HG02798 (cell line): ENCODE data around the gene ABCA13.
"Not testable (repeated sequence)": the region's sequence is repeated elsewhere in the genome, so short reads cannot be mapped to it uniquely, and the experiment has no call there.

Experiments used
- ATAC-seq: cut with Tn5 transposase; IDR thresholded peaks from one replicate; pipeline ENCODE4 v1.9.1; 2021; ENCODE audit warnings: mild to moderate bottlenecking; ENCODE audit not compliant: unreplicated experiment, poor library complexity

The ABCA13 gene, protein sequence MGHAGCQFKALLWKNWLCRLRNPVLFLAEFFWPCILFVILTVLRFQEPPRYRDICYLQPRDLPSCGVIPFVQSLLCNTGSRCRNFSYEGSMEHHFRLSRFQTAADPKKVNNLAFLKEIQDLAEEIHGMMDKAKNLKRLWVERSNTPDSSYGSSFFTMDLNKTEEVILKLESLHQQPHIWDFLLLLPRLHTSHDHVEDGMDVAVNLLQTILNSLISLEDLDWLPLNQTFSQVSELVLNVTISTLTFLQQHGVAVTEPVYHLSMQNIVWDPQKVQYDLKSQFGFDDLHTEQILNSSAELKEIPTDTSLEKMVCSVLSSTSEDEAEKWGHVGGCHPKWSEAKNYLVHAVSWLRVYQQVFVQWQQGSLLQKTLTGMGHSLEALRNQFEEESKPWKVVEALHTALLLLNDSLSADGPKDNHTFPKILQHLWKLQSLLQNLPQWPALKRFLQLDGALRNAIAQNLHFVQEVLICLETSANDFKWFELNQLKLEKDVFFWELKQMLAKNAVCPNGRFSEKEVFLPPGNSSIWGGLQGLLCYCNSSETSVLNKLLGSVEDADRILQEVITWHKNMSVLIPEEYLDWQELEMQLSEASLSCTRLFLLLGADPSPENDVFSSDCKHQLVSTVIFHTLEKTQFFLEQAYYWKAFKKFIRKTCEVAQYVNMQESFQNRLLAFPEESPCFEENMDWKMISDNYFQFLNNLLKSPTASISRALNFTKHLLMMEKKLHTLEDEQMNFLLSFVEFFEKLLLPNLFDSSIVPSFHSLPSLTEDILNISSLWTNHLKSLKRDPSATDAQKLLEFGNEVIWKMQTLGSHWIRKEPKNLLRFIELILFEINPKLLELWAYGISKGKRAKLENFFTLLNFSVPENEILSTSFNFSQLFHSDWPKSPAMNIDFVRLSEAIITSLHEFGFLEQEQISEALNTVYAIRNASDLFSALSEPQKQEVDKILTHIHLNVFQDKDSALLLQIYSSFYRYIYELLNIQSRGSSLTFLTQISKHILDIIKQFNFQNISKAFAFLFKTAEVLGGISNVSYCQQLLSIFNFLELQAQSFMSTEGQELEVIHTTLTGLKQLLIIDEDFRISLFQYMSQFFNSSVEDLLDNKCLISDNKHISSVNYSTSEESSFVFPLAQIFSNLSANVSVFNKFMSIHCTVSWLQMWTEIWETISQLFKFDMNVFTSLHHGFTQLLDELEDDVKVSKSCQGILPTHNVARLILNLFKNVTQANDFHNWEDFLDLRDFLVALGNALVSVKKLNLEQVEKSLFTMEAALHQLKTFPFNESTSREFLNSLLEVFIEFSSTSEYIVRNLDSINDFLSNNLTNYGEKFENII (N-terminal part only)

DNA sequence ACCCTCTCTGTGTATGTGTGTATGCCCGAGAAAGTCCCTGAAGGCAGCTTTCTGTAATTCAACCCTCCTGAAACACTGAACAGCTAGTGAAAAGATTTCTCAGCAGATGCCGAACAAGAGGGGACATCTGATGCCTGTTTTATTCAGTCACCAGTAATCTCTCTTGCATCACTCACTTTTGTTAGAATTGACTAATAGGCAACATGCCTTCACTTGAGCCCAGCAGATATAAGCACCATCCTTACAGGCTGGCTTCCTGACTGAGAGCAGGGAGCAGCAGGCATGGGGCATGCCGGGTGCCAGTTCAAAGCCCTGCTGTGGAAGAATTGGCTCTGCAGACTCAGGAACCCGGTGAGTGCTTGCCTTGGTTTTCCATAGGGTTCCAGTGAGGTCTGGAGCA, at the start of gene ABCA13:
TSS of gene ABCA13 (plus strand) at position 257 of the 400 bp plus-strand sequence. CDS start at position 283, 26 bp downstream.
- no peak for ATAC-seq

DNA sequence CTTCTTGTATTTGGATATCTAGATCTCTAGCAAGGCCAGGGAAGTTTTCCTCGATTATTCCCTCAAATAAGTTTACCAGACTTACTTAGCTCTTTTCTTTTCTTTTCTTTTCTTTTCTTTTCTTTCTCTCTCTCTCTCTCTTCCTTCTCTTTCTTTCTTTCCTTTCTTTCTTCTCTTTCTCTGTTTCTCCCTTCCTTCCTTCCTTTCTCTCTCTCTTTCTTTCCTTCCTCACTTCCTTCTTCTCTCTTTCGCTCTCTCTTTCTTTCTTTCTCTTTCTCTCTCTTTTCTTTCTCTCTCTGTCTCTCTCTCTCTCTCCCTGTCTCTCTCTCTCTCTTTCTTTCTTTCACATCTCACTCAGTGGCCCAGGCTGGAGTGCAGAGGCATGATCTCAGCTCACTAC, 45.2 kb upstream of the ABCA13 start:
- ATAC-seq, result no peak

DNA sequence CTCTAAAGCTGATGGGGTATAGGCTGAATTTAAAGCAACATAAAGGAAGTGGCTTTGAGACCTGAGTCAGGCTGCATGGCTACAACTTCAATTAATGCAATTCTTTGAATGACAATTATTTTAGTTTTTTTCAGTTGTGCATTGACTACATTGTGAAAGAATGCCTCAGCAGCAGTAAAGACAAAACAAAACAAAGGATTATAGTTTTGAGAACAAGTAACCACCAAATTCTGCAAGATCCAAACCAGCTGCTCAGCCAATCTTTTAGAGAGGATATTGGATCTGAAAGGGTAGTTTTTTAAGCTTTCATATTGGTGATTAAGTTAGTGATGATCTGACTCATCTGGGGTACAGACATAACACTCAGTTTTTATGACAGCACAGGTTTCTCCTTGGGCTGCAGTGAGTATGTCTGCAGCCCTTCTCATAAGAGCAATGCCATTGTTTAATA, 40.6 kb upstream of the ABCA13 start:
- peak; percentile 74 for ATAC-seq

DNA sequence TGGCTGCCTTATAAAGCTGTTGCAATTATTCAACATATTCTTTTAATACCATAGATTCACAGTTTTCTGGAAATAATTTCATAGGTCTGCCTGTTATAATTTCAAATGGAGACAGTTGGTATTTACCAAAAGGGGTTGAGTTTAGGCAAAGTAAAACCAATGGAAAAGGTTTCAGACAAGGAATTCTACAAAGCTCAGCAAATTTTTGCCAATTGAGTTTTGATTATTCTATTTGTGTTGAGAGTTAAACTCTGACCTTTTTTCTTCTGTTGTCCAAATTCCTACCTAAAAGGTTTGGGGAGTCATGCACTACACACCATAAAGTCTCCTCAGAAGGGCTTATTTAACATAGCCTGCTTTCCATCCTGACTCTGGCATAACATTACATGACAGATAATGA, 38.5 kb upstream of the ABCA13 start:
- ATAC-seq, result no peak

DNA sequence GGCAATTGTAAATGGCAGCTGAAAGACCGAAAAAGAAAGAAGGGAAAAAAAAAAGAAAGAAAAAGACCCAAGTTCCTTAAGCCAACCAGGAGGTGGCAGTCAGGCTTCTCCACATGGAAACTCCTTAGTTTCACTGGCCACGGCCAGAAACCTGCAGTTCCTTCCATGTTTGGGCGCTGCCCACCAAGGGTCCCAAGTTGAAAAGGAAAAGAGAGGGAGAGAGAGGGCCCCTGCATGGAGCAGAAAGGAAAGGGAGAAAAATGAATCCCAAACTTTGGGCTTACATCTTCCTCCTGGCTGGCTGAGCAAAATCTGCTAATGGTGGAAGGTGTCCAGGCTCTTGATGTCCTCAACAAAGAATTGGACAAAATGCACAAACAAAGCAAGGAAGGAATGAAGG, 31.8 kb upstream of the ABCA13 start:
- ATAC-seq, result peak; percentile 16

DNA sequence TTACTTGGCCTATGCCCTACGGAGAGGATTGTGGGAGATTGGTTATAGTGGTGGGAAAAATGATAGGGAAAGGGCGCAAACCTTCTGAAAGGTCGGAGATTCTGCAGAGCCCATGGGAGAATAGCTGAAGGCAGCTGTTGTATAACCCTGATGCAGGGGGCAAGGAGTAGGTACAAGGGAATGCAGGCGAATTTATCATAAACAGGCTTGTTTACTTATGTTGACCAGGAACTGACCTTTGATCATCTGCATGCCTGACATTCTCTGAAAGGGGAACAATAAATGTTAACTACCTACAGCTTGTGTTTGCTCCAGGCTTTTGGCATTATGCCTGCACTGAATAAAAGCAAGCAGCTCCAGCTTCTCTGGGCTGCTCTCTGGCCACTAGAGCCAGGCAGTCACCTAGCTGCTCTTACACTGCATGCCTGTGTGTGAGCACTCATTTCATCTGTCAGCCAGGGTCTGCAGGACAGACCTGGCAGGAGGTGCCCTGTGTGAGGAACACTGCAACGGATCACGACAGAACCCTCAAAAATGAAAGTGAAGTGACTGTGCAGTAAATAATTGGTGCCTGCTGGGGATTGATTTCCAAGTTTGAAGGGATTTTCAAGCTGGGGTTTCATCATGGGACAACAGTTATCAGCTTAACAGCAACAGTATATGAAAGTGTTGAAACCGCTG, 31.1 kb upstream of the ABCA13 start:
- peak; percentile 49 for ATAC-seq

DNA sequence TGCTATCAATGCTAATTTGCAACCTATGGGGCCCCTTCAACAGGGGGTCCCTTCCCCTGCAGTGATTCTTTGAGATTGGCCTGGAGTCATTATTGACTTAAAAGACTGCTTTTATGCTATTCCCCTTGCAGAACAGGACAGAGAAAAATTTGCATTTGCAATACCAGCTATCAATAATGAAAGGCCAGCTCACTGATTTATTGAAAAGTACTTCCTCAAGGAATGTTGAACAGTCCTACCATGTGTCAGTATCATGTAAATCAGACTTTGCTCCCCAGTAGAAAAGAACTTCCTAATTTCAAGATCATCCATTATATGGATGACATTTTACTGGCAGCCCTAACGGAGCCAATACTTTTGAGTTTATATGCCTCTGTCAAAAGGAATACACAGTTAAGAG, 29.7 kb upstream of the ABCA13 start:
- no peak for ATAC-seq

DNA sequence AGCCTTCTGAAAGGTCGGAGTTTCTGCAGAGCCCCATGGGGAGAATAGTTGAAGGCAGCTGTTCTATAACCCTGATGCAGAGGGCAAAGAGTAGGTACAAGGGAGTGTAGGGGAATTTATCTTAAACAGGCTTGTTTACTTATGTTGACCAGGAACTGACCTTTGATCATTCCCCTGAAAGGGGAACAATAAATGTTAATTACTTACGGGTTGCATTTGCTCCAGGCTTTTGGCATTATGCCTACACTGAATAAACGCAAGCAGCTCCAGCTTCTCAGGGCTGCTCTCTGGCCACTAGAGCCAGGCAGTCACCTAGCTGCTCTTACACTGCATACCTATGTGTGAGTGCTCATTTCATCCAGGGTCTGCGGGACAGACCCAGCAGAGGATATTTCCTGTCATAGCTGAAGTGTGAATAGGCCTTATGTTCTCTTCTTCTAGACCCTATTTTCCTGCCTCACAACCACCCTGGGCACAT, 26.9 kb upstream of the ABCA13 start:
- ATAC-seq, result no peak

DNA sequence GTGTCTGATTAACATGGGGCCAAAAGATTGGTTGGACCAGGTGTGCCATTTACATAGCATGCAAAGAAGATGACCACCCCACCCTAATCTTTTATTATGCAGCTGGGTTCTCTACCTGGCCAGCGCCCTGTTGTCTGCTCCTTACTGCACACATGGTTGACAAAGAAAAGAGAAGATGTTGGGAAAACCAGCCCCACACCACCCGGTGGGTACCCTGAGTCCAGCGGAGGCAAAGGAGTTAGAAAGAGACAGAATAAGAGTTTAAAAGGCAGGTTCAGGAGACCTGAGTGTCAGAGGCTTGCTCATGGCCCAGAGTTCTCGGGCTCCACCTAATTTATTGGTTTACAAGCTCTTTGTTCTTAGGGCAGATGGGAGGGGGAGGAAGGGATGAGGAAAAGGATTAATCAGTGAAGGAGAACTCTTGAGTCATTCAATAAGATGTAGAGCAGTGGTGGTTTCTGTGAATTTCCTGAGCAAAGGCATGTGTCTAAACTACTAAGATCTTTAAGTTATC, 24.1 kb upstream of the ABCA13 start:
- ATAC-seq, result no peak

DNA sequence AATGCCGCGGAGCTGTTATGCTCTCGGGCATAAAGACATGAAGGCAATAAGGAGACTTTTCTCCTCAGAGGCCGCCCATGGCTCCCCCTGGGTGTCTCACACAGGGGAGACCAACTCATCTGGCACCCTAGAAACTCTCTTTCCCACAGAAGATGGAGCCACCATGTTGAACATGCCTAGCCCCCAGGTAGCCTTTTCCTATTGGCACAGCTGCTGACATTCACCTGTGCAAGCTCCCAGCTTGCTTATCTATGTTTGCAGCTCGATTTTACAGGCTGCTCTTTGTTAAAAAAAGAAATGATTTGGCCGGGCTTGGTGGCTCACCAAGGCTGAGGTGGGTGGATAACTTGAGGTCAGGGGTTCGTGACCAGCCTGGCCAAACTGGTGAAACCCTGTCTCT, 23.6 kb upstream of the ABCA13 start:
- not testable (repeated sequence) for ATAC-seq

DNA sequence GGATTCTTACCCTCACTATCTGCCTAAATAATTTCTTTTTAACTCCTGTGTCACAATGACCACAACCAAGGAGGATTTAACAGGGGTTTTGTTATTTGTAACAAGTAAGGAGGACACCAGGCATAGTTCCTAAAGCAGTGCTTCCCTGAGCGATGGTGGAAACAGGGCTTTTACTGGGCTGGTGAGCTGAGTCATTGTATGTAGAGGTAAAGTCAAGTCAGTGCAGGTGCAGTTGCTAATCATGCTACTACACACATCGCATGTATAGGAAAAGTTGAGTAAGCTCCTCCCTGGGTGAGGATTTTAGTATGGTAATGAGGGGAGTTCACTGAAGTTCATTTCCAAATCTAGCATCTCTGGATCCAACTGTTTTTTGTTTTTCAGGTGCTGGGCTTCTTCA, 22.9 kb upstream of the ABCA13 start:
- ATAC-seq, result no peak

DNA sequence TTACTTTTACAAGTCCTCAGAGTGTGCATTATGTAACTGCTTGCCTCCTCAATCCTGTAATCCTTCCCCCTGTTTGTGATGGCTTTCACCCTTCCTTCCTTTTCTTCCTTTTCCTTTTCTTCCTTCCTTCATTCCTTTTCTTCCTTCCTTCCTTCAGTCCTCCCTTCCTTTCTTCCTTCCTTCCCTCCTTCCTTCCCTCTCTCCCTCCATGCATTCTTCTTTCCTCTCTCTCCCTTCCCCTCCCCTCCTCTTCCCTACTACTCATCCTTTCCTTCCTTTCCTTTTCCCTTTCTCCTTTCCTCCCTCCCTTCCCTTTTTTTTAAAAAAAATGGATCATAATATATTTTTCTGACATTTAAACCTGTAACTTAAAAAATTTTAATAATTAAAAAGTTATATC, 22.2 kb upstream of the ABCA13 start:
- ATAC-seq, result no peak

DNA sequence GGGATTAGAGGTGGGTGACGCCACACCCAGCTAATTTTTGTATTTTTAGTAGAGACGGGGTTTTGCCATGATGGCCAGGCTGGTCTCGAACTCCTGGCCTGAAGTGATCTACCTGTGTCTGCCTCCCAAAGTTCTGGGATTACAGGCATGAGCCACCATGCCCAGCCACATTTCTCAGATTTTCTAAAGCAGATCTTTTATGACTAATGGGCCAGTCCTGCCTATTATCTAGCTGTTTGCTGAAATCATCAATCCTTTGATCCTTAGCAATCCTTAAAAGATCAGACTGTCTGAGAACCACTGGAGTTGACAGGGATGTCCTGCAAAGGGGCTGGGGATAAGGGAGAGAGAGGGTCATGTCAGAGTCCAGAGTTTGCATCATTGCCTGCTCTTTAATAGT, 21.2 kb upstream of the ABCA13 start:
- ATAC-seq, result no peak

DNA sequence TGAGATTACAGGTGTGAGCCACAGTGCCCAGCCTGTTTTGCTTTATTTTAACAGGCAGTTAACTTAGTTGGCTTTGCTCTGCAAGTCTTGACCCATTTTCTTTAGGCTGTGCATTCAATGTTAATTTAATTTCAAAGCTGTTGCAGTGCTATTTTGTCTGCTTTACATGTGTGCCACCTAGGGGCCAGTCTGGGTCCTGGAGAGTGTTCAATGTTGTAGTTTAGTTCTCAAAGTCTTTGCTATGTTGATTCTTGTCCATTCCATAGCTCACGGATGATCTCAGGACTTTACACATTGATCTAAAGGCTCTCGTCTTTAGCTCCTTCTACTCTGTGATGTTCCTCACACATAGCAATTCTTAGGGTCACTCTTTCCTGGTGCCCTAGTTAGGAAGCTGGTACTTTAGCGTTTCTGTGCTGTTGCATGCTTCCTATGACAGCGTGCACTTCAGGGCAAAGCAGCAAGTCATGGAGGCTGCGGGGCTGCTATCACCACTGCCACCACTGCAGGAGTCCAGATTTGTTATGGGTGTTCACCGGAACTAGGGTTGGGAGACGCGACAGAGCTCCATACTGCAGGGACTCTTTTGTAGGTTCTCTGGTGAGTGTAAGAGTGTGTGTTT, 16.4 kb upstream of the ABCA13 start:
- ATAC-seq, result peak; percentile 53

DNA sequence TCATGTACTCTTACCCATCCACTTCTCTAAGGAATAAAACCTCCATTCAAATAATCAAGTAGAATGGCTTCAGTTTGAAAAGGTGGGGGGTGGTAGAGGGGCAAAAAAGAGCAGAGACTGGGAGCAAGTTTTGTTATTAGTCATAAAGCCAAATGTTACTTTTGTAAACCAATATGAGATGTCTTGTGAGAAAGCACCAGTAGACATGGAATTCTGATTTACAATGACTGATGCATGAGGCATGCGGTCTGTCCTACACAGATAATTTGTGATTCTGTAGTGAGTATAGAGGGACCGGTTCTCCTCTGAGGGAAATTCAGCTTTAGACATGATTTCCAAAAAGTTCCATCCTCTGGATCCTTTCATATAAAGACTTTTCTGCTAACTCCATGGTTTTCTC, 12.9 kb upstream of the ABCA13 start:
- no peak for ATAC-seq

DNA sequence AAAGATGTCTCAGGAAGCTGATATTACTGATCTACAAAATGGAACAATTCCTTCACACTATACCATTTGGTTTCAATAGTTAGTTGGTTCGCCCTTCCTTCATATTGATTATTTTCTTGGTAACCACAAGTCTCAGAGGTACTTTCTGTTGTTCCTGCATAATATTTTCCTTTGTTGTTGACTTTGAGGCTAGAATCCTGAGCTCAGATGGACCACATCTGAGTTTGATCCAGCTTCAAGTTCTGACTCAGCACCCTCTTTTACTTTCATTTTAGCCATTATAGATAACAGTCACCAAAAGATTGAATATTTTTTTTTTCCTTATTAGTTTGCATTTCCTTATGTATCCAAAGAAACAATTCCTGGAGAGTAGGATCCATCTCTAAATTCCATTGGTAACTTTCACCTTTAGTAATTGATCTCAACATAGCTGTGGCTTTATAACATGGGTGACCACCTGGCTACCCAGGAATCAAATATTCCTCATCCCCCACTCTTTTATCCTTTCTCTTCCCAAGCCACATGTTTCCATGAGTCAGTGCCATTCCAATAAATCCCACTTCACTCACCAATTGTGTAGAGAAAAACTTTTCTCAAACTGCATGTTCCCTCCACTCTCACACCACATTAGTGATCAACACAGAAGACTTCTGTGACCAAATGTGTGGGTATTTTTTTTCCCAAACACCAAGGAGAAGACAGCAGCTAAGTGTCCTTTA, 9.7 kb upstream of the ABCA13 start:
- ATAC-seq, result no peak

DNA sequence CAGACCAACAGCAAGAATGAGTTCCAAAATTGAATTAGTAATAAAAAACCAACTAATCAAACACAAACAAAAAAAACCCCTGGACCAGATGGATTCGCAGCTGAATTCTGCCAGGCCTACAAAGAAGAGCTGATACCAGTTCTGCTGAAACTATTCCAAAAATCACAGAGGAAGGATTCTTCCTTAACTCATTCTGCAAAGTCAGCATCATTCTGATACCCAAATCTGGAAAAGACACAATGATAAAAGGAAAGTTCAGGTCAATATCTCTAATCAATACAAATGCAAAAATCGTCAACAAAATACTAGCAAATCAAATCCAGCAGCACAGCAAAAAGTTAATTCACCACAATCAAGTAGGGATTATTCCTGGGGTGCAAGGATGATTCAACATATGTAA, 6.1 kb upstream of the ABCA13 start:
- no peak for ATAC-seq

DNA sequence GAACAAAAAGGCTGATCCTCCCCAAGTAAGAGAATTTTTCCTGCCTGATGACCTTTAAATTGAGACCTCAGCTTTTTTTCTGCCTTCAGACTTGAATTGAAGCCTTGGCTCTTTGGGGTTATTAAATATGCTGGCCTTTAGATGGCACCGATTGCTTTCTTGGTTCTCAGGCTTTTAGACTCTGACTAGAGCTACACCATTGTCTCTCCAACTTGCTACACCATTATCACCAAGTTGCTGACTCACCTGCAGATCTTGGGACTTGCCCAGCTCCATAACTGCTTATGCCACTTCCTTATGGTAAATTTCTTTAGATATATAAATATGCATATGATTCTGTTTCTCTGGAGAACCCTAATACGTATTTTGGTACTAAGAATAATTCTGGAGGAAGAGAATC, 3.1 kb upstream of the ABCA13 start:
- no peak for ATAC-seq

DNA sequence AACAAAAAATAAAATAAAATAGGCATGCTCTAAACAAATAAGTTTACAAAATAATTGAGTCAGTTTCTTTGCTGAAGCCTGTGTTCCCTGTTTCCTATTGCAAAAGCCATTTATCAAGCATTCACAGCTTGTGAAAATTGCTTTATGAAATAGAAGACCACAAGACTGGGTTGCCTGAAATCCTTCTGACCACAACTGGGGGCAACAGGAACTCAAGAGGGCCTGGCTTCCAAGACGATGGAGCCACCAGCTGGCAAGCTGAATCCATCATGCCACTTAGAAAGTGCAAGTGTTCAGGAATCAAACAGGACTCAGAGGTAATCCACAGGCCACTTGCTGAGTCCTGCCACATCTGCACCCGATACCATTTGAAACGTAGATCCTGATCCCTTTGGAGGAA, 752 bp upstream of the ABCA13 start:
- no peak for ATAC-seq
